SK-N-SH treated with all-trans-retinoic acid at 6 μM for 48 hours (cell line): Measurements from ENCODE around the gene GRN.

Experiments used
- ARNTL ChIP-seq: fragments of 450-650 bp; formaldehyde crosslinking; IDR thresholded peaks from 2 replicates; pipeline ENCODE4 v1.5.0; 2020; ENCODE audit warnings: low read depth, mild to moderate bottlenecking, moderate library complexity, borderline replicate concordance
- CSDC2 ChIP-seq: fragments of 250-450 bp; sonication (Bioruptor Pico); IDR thresholded peaks from 2 replicates; pipeline ENCODE4 v1.5.0; 2020; ENCODE audit warnings: mild to moderate bottlenecking, moderate library complexity
- RARB ChIP-seq: fragments of 250-450 bp; sonication (Bioruptor Pico); IDR thresholded peaks from 2 replicates; pipeline ENCODE4 v1.8.0; 2021; ENCODE audit warnings: mild to moderate bottlenecking, moderate library complexity
- ZFP3 ChIP-seq: fragments of 250-450 bp; sonication (Bioruptor Pico); IDR thresholded peaks from 2 replicates; pipeline ENCODE4 v1.5.0; 2020; ENCODE audit warnings: mild to moderate bottlenecking, moderate library complexity
- ZFP30 ChIP-seq: fragments of 450-650 bp; formaldehyde crosslinking; IDR thresholded peaks from 2 replicates; pipeline ENCODE4 v1.5.0; 2022; ENCODE audit warnings: mild to moderate bottlenecking, moderate library complexity
- ZNF565 ChIP-seq: fragments of 450-650 bp; formaldehyde crosslinking; conservative IDR thresholded peaks from 2 replicates; pipeline ENCODE4 v1.5.0; 2020; ENCODE audit warnings: low read depth, mild to moderate bottlenecking, moderate library complexity
- TF ChIP-seq, protein P1 (sequence below): fragments of 250-450 bp; sonication (Bioruptor Pico); IDR thresholded peaks from 2 replicates; pipeline ENCODE4 v1.5.0; 2020; ENCODE audit warnings: mild to moderate bottlenecking, moderate library complexity

DNA sequence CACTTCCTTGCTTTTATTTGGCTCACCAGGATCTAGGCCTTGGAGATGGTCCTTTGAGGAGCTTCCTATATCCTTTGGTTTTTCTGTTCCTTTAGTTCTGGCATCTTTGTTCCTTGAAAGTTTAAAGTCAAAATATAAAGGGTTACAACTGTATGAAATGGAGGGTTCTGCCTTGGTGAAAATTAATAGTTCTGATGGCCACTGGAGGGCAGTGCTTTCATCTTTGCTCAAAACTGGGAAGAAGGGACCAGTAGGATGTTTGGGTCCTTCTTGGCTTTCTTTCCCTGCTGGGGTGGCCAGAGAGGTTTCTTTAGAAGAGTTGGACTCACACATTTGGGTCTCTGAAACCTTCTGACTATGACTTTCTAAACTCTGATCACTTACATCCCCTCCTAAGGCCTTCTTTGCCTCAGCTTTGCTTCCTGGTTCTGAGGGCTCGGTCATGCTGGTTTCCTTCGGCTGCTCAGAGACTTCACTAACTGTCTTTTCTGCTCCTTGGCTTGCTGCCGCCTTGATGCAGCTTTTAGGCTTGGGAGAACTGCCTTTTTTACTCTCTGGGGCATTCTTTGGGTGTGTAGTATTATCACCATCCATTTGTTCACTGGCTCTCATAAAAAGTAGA is 55.2 kb downstream of the GRN start:
- TF ChIP-seq ZFP30 (no peak), ARNTL (CRISPR knock-in tag) (no peak), ZFP3 (CRISPR knock-in tag) (no peak), CSDC2 (no peak), ZNF565 (CRISPR knock-in tag) (no peak), RARB (CRISPR knock-in tag) (no peak)
- TF ChIP-seq, protein P1, sequence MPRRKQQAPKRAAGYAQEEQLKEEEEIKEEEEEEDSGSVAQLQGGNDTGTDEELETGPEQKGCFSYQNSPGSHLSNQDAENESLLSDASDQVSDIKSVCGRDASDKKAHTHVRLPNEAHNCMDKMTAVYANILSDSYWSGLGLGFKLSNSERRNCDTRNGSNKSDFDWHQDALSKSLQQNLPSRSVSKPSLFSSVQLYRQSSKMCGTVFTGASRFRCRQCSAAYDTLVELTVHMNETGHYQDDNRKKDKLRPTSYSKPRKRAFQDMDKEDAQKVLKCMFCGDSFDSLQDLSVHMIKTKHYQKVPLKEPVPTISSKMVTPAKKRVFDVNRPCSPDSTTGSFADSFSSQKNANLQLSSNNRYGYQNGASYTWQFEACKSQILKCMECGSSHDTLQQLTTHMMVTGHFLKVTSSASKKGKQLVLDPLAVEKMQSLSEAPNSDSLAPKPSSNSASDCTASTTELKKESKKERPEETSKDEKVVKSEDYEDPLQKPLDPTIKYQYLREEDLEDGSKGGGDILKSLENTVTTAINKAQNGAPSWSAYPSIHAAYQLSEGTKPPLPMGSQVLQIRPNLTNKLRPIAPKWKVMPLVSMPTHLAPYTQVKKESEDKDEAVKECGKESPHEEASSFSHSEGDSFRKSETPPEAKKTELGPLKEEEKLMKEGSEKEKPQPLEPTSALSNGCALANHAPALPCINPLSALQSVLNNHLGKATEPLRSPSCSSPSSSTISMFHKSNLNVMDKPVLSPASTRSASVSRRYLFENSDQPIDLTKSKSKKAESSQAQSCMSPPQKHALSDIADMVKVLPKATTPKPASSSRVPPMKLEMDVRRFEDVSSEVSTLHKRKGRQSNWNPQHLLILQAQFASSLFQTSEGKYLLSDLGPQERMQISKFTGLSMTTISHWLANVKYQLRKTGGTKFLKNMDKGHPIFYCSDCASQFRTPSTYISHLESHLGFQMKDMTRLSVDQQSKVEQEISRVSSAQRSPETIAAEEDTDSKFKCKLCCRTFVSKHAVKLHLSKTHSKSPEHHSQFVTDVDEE: no peak
